GM21576 (cell line): ENCODE measurements around the gene XYLT2.
"Not testable (repeated sequence)": the region's sequence is repeated elsewhere in the genome, so short reads cannot be mapped to it uniquely, and the experiment has no call there.

Experiments
- ATAC-seq: cut with Tn5 transposase; IDR thresholded peaks from one replicate; pipeline ENCODE4 v1.9.1; 2021; ENCODE audit warnings: mild to moderate bottlenecking, moderate library complexity; ENCODE audit not compliant: unreplicated experiment

The XYLT2 gene

GRCh38 chr17:50388728-50389127 lies 42.8 kb downstream of the XYLT2 start:
- no peak for ATAC-seq

GRCh38 chr17:50389534-50389933 lies 43.6 kb downstream of the XYLT2 start:
- no peak for ATAC-seq

GRCh38 chr17:50392621-50393020 lies 46.7 kb downstream of the XYLT2 start:
- ATAC-seq: no peak

- ATAC-seq: no peak
Measured at GRCh38 chr17:50393700-50394099, 47.8 kb downstream of the XYLT2 start.

GRCh38 chr17:50394711-50395110 lies 48.8 kb downstream of the XYLT2 start:
- ATAC-seq: no peak

GRCh38 chr17:50396261-50397110 lies 50.6 kb downstream of the XYLT2 start:
- no peak for ATAC-seq

GRCh38 chr17:50397111-50397918 lies 51.4 kb downstream of the XYLT2 start, which contains the start of gene LRRC59:
Gene LRRC59 (minus strand): TSS chr17:50397523. CDS start chr17:50397317, 206 bp downstream.
- peak; percentile 92 for ATAC-seq

GRCh38 chr17:50397919-50398285 lies 52.0 kb downstream of the XYLT2 start:
- ATAC-seq: no peak

- ATAC-seq: not testable (repeated sequence)
Measured at GRCh38 chr17:50398672-50399071, 52.7 kb downstream of the XYLT2 start.

GRCh38 chr17:50399591-50399990 lies 53.7 kb downstream of the XYLT2 start:
- ATAC-seq: not testable (repeated sequence)

GRCh38 chr17:50405351-50405750 lies 59.4 kb downstream of the XYLT2 start:
- not testable (repeated sequence) for ATAC-seq

- ATAC-seq: no peak
Measured at GRCh38 chr17:50406578-50406977, 60.7 kb downstream of the XYLT2 start.

GRCh38 chr17:50407921-50408320 lies 62.0 kb downstream of the XYLT2 start:
- no peak for ATAC-seq
